ENCODE data around the gene PANK3.

PANK3 gene
- 79.7 to 232 (median 188) reads per million in 9 experiments for total RNA-seq

GRCh38 chr5:168578538-168579487 is at the start of gene PANK3:
TSS of gene PANK3 (minus strand) at chr5:168579368. CDS start at chr5:168579283, 85 bp downstream.
- H3K36me3 Mint-ChIP-seq (ENCODE audit: insufficient read depth), result peaks cover 15% of the 10 kb centered on the region

GRCh38 chr5:168624850-168625364 is 45.7 kb upstream of the PANK3 start:
- Mint-ChIP-seq H3K4me3 (no peak overlapping the region), H3K36me3 (ENCODE audit: insufficient read depth) (no peaks in the 10 kb centered on the region), H3K27ac (no peak overlapping the region), H3K4me1 (ENCODE audit: low read depth in 2 of 2) (no peaks in the 10 kb centered on the region), H3K9me3 (no peaks in the 10 kb centered on the region), H3K27me3 (peaks cover 25 to 29% of the 10 kb centered on the region in 2 donors)
- no peak for ATAC-seq (replicated peaks)
- DNase-seq, result no peak

More at GRCh38 chr5:168578538-168579487, at the start of gene PANK3:
- Mint-ChIP-seq H3K27me3 (no peaks in the 10 kb centered on the region), H3K27ac (peak within 1 kb of the TSS; percentile 92 to 94), H3K4me3 (peak within 1 kb of the TSS; percentile 78 to 88), H3K4me1 (ENCODE audit: low read depth in 2 of 2) (peaks cover 28 to 36% of the 10 kb centered on the region in 2 donors), H3K9me3 (no peaks in the 10 kb centered on the region)
- ATAC-seq (replicated peaks) (peak; percentile 63), DNase-seq (peak in 1 of 3 experiments; percentile 3)

GRCh38 chr5:168620807-168621206 is 41.6 kb upstream of the PANK3 start:
- no peak for DNase-seq
- no peak overlapping the region for H3K27ac Mint-ChIP-seq
- ATAC-seq (replicated peaks), result no peak
- peaks cover 0 to 9% of the 10 kb centered on the region in 2 donors for H3K27me3 Mint-ChIP-seq
- no peaks in the 10 kb centered on the region for H3K9me3 Mint-ChIP-seq
- no peak overlapping the region for H3K4me3 Mint-ChIP-seq
- no peaks in the 10 kb centered on the region for H3K4me1 Mint-ChIP-seq (ENCODE audit: low read depth in 2 of 2)
- no peaks in the 10 kb centered on the region for H3K36me3 Mint-ChIP-seq (ENCODE audit: insufficient read depth)

- Mint-ChIP-seq H3K27me3 (no peaks in the 10 kb centered on the region), H3K9me3 (no peaks in the 10 kb centered on the region), H3K36me3 (ENCODE audit: insufficient read depth) (peaks cover 5% of the 10 kb centered on the region), H3K4me1 (ENCODE audit: low read depth in 2 of 2) (peaks cover 8 to 10% of the 10 kb centered on the region in 2 donors), H3K27ac (peak overlapping the region in 1 of 2 donors; percentile 66), H3K4me3 (no peak overlapping the region)
- ATAC-seq (replicated peaks), result no peak
- no peak for DNase-seq
These were observed 35.5 kb upstream of the PANK3 start for GRCh38 chr5:168614661-168615060.

GRCh38 chr5:168613996-168614395 is 34.8 kb upstream of the PANK3 start:
- peaks cover 8 to 10% of the 10 kb centered on the region in 2 donors for H3K4me1 Mint-ChIP-seq (ENCODE audit: low read depth in 2 of 2)
- no peak for ATAC-seq (replicated peaks)
- peaks cover 5% of the 10 kb centered on the region for H3K36me3 Mint-ChIP-seq (ENCODE audit: insufficient read depth)
- no peaks in the 10 kb centered on the region for H3K27me3 Mint-ChIP-seq
- H3K9me3 Mint-ChIP-seq, result no peaks in the 10 kb centered on the region
- no peak overlapping the region for H3K4me3 Mint-ChIP-seq
- H3K27ac Mint-ChIP-seq, result no peak overlapping the region
- DNase-seq, result no peak

- ATAC-seq (replicated peaks) (no peak), DNase-seq (no peak)
- Mint-ChIP-seq H3K4me3 (peak overlapping the region; percentile 24 to 43), H3K27me3 (no peaks in the 10 kb centered on the region), H3K27ac (peak overlapping the region; percentile 84 to 87), H3K9me3 (no peaks in the 10 kb centered on the region), H3K4me1 (ENCODE audit: low read depth in 2 of 2) (peaks cover 8 to 10% of the 10 kb centered on the region in 2 donors), H3K36me3 (ENCODE audit: insufficient read depth) (peaks cover 5% of the 10 kb centered on the region)
These were observed 34.2 kb upstream of the PANK3 start for GRCh38 chr5:168613396-168613795.

- Mint-ChIP-seq H3K4me3 (peak overlapping the region; percentile 24 to 43), H3K36me3 (ENCODE audit: insufficient read depth) (peaks cover 5% of the 10 kb centered on the region), H3K27me3 (no peaks in the 10 kb centered on the region), H3K27ac (peak overlapping the region; percentile 84 to 87), H3K4me1 (ENCODE audit: low read depth in 2 of 2) (peaks cover 8 to 10% of the 10 kb centered on the region in 2 donors), H3K9me3 (no peaks in the 10 kb centered on the region)
- DNase-seq (peak; percentile 6 to 18 (median 7)), ATAC-seq (replicated peaks) (peak; percentile 100)
These were observed 33.8 kb upstream of the PANK3 start for GRCh38 chr5:168612996-168613395.

DNA sequence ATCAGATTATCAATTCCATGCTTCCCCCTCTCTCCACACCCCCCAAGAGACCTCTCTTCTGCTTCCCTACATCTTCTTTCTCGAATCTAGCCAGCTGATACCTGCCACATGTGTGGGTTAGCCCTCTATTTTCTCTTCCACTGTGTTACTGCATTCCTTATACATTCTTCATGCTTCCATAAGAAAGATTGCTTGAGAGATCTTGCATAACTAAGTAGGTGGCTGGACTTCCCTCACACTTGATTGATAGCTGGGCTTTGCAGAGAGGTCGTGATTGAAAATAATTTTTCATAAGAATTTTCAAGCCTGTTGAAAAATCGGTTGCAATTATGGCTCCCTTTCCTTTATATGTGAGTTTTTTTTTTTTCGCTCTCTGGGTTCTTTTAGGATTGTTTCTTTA is 33.0 kb upstream of the PANK3 start:
- no peak for DNase-seq
- peaks cover 5% of the 10 kb centered on the region for H3K36me3 Mint-ChIP-seq (ENCODE audit: insufficient read depth)

DNA sequence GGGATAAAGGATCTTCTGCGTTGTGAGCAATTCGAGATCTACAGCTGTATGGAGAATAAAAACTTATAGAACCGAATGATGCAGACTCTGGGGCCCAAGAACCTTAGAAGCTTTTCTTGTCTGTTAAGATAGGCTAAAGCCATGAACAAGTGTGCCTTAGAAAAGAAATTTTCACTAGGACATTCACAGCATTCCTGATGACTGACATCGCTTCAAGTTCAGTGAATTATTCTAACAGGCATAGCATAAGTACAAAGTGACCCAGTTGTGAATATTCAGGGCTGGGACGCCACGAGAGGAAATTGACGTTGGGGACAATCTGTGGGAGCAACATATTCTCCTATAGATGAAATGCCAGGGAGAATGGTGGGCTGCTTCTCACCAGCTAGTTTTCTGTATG is 32.0 kb upstream of the PANK3 start:
- no peak overlapping the region for H3K4me3 Mint-ChIP-seq
- DNase-seq (no peak), ATAC-seq (replicated peaks) (no peak)
- peaks cover 5% of the 10 kb centered on the region for H3K36me3 Mint-ChIP-seq (ENCODE audit: insufficient read depth)
- peaks cover 0 to 3% of the 10 kb centered on the region in 2 donors for H3K27me3 Mint-ChIP-seq
- H3K27ac Mint-ChIP-seq, result no peak overlapping the region
- no peaks in the 10 kb centered on the region for H3K9me3 Mint-ChIP-seq
- H3K4me1 Mint-ChIP-seq (ENCODE audit: low read depth in 2 of 2), result peaks cover 8 to 10% of the 10 kb centered on the region in 2 donors

More for the DNA sequence above, 33.0 kb upstream of the PANK3 start:
- peaks cover 8 to 10% of the 10 kb centered on the region in 2 donors for H3K4me1 Mint-ChIP-seq (ENCODE audit: low read depth in 2 of 2)
- no peak overlapping the region for H3K4me3 Mint-ChIP-seq
- H3K27ac Mint-ChIP-seq, result no peak overlapping the region
- ATAC-seq (replicated peaks), result no peak
- H3K27me3 Mint-ChIP-seq, result no peaks in the 10 kb centered on the region
- H3K9me3 Mint-ChIP-seq, result no peaks in the 10 kb centered on the region

DNA sequence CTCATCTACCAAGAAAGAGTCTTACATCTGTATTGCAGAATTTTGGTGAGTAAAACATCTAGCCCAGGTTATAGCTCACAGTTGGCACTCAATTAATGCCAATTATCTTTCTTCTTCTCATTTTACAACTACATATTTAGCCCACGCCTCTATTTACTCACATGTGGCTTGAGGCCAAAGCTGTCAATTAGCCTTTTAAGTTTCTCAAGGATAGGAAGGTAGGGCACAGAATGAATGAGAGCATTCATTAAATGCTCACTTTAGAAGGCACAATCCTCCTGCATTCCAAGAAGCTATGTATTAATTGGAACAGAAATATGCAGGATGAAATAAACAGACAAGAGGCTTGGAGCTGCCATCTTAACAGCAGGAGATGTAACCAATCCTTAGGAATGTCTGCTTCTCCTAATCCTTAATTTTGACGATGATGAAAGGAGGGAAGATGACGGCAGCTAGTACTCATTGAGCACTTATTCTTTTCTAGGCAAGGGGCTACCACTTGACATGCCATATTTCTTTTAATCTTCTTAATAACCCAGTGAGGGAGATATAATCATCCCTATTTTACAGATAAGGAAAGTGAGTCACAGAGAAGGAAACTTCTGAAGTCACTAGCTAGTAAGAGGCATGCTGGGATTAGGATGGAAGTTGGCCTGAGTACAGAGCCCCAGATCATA is 30.8 kb upstream of the PANK3 start:
- no peak for DNase-seq
- H3K27ac Mint-ChIP-seq, result no peak overlapping the region
- no peak overlapping the region for H3K4me3 Mint-ChIP-seq
- H3K9me3 Mint-ChIP-seq, result no peaks in the 10 kb centered on the region
- peaks cover 8 to 10% of the 10 kb centered on the region in 2 donors for H3K4me1 Mint-ChIP-seq (ENCODE audit: low read depth in 2 of 2)
- peaks cover 0 to 14% of the 10 kb centered on the region in 2 donors for H3K27me3 Mint-ChIP-seq
- H3K36me3 Mint-ChIP-seq (ENCODE audit: insufficient read depth), result peaks cover 5% of the 10 kb centered on the region
- ATAC-seq (replicated peaks), result no peak

DNA sequence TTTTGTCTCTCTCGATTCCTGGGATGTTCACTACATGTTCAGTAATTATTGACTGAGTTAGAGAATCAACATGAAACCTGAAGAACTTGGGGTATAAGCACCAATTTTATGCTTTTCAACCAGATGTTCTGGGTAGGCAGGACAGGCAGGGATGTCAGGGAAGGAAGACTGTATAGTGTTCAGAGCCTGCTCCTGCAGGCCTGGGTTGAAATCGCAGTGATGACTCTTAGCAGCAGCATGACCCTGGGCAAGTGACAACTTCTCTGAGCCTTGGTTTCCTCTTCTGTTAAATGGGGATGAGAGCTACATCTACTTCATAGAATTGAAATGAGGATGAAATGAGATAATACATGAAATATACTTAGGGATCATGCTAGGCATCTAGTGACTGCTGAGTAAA is 29.7 kb upstream of the PANK3 start:
- H3K4me3 Mint-ChIP-seq, result no peak overlapping the region
- H3K27me3 Mint-ChIP-seq, result peaks cover 0 to 22% of the 10 kb centered on the region in 2 donors
- no peak for DNase-seq

GRCh38 chr5:168608386-168608785 is 29.2 kb upstream of the PANK3 start:
- Mint-ChIP-seq H3K4me1 (ENCODE audit: low read depth in 2 of 2) (peaks cover 7 to 8% of the 10 kb centered on the region in 2 donors), H3K36me3 (ENCODE audit: insufficient read depth) (peaks cover 4% of the 10 kb centered on the region), H3K4me3 (no peak overlapping the region), H3K27ac (no peak overlapping the region), H3K9me3 (no peaks in the 10 kb centered on the region), H3K27me3 (peaks cover 0 to 22% of the 10 kb centered on the region in 2 donors)
- ATAC-seq (replicated peaks), result no peak
- DNase-seq, result no peak

More for the DNA sequence above, 29.7 kb upstream of the PANK3 start:
- Mint-ChIP-seq H3K27ac (no peak overlapping the region), H3K36me3 (ENCODE audit: insufficient read depth) (peaks cover 5% of the 10 kb centered on the region), H3K4me1 (ENCODE audit: low read depth in 2 of 2) (peaks cover 8 to 10% of the 10 kb centered on the region in 2 donors), H3K9me3 (no peaks in the 10 kb centered on the region)
- no peak for ATAC-seq (replicated peaks)

GRCh38 chr5:168607946-168608345 is 28.8 kb upstream of the PANK3 start:
- H3K9me3 Mint-ChIP-seq, result no peaks in the 10 kb centered on the region

More at GRCh38 chr5:168607946-168608345, 28.8 kb upstream of the PANK3 start:
- ATAC-seq (replicated peaks) (no peak), DNase-seq (no peak)
- Mint-ChIP-seq H3K36me3 (ENCODE audit: insufficient read depth) (no peaks in the 10 kb centered on the region), H3K27ac (no peak overlapping the region), H3K27me3 (peaks cover 0 to 22% of the 10 kb centered on the region in 2 donors), H3K4me1 (ENCODE audit: low read depth in 2 of 2) (peaks cover 2 to 4% of the 10 kb centered on the region in 2 donors), H3K4me3 (no peak overlapping the region)
